RWPE1 (cell line): Measurements from ENCODE around the gene RAPGEF2.

Source experiments
- CTCF ChIA-PET: fragments of 350-600 bp; sonication (Branson Sonifier 250); formaldehyde crosslinking; extraction: SDS; loops from one replicate; lab custom pipeline; 2021; lab: Yijun Ruan, JAX
- POLR2A ChIA-PET: fragments of 400-600 bp; formaldehyde crosslinking; extraction: SDS; loops from one replicate; lab custom pipeline; 2020; ENCODE audit warnings: antibody characterized with exemption; ENCODE audit not compliant: low non-redundant PET; lab: Yijun Ruan, JAX
- DNase-seq: peaks from one replicate; pipeline ENCODE4 v3.0.0; 2012; ENCODE audit warnings: low spot score
- H3K27ac ChIP-seq: fragments of 450-650 bp; 2 replicates; pipeline ENCODE4 v1.5.1; 2017
- TF ChIP-seq, protein P1 (sequence below): fragments of 450-650 bp; conservative IDR thresholded peaks from 2 replicates; pipeline ENCODE4 v1.5.1; 2017; ENCODE audit warnings: low read depth, mild to moderate bottlenecking

Gene RAPGEF2

DNA sequence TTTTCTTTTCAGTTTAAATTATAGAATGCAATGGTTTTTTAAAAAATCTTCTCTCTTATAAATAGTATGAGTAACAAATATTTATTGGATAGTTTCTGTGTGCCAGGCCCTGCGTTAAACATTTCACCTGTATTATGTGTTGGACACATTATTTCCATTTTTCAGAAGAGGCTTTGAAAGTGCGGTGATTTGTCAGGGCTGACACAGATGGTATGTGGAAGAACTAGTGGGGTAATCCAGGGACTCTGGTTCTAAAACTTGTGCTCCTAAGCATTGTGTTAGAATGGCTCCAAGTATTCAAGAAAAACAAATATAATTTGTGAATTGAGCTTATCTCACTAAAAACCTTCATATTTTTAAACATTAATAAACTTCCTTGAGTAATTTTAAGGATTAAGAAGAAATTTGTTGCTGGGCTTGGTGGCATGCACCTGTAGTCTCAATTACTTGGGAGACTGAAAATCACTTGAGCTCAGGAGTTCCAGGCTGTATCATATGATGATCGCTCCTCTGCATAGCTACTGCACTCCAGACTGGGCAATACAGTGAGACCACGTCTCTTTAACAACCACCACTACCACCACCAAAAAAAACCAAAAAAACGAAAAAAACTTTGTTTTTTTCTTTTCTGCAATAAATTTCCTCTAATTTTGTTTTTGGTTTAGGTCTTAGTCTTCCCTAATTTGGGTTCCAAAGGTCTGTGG, 40.0 kb downstream of the RAPGEF2 start:
- no peak overlapping the region for H3K27ac ChIP-seq
- POLR2A ChIA-PET: no interaction called here
- TF ChIP-seq, protein P1, sequence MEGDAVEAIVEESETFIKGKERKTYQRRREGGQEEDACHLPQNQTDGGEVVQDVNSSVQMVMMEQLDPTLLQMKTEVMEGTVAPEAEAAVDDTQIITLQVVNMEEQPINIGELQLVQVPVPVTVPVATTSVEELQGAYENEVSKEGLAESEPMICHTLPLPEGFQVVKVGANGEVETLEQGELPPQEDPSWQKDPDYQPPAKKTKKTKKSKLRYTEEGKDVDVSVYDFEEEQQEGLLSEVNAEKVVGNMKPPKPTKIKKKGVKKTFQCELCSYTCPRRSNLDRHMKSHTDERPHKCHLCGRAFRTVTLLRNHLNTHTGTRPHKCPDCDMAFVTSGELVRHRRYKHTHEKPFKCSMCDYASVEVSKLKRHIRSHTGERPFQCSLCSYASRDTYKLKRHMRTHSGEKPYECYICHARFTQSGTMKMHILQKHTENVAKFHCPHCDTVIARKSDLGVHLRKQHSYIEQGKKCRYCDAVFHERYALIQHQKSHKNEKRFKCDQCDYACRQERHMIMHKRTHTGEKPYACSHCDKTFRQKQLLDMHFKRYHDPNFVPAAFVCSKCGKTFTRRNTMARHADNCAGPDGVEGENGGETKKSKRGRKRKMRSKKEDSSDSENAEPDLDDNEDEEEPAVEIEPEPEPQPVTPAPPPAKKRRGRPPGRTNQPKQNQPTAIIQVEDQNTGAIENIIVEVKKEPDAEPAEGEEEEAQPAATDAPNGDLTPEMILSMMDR: no peak
- CTCF ChIA-PET: interaction anchor here (0.5 kb wide), 1 partner anchor 66 kb away, joined by 6 read pairs; no protein-coding TSS in a partner anchor
- DNase-seq: no peak

DNA sequence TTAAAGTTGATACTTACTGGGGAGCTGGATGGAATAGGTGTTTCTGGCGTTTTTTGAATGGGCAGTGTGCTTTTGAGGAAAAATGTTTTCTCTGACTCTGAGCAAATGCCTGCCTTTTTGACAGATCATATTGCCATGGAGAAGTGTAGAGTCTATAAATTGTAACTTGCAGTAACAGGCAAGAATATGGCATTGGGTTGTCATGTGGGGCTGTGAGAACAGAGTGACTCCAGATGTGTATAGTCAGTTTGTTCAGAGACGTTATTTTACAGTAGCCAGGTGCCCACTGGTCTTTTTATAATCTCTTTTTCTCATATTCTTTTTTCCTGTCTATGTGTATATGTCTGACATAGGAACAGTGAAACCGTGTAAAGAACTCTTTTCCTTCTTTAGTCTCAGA, 40.8 kb downstream of the RAPGEF2 start:
- DNase-seq: no peak
- H3K27ac ChIP-seq: no peak overlapping the region
- TF ChIP-seq, protein P1: no peak
- CTCF ChIA-PET: no interaction called here
- POLR2A ChIA-PET: no interaction called here

DNA sequence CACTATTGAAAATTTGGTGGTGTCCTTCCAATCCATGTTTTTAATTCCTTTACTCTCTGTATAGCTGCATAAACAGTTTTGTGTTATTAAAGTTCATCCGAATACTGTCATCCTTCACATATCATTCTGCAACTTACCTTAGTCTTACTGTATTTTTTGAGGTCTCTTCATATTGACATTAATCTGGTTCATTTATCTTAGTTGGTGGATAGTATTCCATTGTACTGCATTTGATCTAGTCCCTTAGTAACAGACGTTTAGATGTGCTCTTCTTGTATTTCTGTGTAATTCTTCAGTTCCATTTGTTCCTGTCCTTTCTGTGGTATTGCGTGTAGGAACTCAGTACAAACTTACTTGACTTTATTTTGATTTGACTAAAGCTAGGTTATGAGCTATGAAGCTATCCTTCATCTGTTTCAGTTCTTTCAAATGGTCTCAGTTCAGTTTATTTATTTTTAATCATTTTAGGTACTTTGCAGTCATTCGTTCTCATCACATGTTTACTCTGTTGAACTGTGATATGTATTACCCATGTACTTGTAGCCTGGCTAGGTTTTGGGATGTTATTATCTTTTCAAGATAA, 41.3 kb downstream of the RAPGEF2 start:
- CTCF ChIA-PET: interaction anchor here (0.7 kb wide), 1 partner anchor 266 kb away, joined by 3 read pairs; no protein-coding TSS in a partner anchor

DNA sequence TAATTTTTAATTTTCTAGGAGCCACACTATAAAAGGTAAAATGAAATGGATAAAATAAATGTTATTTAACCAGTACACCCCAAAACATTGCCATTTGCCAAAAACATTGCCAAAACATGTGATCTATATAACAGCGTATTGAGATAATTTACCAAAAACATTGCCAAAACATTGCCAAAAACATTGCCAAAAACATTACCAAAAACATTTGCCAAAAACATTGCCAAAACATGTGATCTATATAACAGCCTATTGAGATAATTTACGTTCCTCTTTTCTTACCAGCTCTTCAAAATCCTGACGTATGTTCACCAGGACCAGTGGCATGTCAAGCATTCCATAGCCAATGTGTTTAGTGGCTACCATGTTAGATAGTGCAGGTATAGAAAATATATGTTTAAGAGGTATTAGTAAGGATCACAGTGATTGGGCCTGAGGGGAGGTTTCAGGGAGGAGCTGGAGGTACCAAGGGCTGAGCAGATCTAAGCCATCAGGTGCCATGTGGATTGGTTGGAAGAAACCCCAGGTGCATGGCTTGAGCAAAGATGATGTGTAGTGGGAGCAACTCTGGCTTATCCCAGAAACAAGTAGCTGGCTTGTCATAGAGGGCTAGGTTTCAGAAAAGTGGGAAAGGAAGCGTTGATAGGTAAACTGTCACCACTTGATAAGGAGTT, 42.6 kb downstream of the RAPGEF2 start:
- TF ChIP-seq, protein P1: no peak
- ChIA-PET POLR2A (no interaction called here), CTCF (no interaction called here)
- no peak for DNase-seq
- no peak overlapping the region for H3K27ac ChIP-seq

More for the DNA sequence above, 41.3 kb downstream of the RAPGEF2 start:
- H3K27ac ChIP-seq: no peak overlapping the region
- POLR2A ChIA-PET: no interaction called here
- no peak for DNase-seq
- TF ChIP-seq, protein P1: no peak

DNA sequence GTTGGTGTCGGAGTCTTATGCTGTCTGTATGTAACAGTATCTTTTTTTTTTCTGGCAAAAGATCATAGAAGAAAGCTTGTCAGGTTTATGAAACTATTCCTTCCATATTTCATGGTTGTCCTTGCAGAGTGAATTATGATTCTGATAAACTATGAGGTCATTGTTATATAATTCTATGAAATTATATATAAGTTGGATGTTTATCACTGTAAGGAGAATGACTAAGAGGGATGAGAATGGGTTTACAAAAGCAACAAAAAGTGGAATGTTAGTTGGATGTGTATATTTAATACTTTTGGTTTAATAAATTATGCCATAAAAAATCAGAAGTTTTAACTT, 43.1 kb downstream of the RAPGEF2 start:
- H3K27ac ChIP-seq: no peak overlapping the region
- no peak for DNase-seq
- CTCF ChIA-PET: no interaction called here
- POLR2A ChIA-PET: no interaction called here
- TF ChIP-seq, protein P1: no peak

DNA sequence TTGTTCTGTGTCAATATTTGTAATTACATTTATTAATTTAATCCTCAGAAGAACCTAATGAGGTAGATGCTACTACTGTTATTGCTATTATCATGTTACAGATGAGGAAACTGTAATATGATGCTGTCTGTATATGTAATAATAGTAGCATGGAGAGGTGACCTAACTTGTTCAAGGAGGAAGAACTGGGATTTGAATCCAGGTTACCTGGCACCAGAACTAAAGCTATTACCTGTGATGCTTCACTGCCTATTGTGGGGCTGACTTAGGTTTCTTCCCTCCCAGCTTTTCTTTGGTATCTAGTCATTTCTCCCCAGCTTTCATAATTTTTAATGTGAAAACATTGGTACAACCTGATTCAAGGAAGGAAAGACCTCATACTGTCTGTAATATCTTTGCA, 43.6 kb downstream of the RAPGEF2 start:
- peak; percentile 9 for DNase-seq
- H3K27ac ChIP-seq: no peak overlapping the region
- POLR2A ChIA-PET: no interaction called here
- CTCF ChIA-PET: no interaction called here
- TF ChIP-seq, protein P1: no peak
